Karpas-422 (cell line): ENCODE measurements around the gene CFLAR. TPM values are rescaled to one million over a fixed set of nuclear protein-coding genes. Genes with fewer than 3 reads are reported as not detected.

Source experiments
- DNase-seq: peaks from one replicate; pipeline ENCODE4 v3.0.0-alpha.2; 2015
- H2AFZ ChIP-seq: fragments of 200-600 bp; sonication (generic); 2 replicates; pipeline ENCODE4 v1.6.1; 2014; ENCODE audit warnings: antibody characterized with exemption, low read length, mixed read lengths
- H3K27ac ChIP-seq: fragments of 200-600 bp; sonication (generic); 2 replicates; pipeline ENCODE4 v1.5.1; 2014; ENCODE audit warnings: mild to moderate bottlenecking, low read length, moderate library complexity
- H3K27me3 ChIP-seq: fragments of 200-600 bp; sonication (generic); 2 replicates; pipeline ENCODE4 v1.6.1; 2014; ENCODE audit warnings: low read length, mixed read lengths
- H3K36me3 ChIP-seq: fragments of 200-600 bp; sonication (generic); 2 replicates; pipeline ENCODE4 v1.6.1; 2014; ENCODE audit warnings: low read length, mixed read lengths; ENCODE audit not compliant: insufficient read depth
- H3K4me1 ChIP-seq: fragments of 200-600 bp; sonication (generic); 2 replicates; pipeline ENCODE4 v1.6.1; 2014; ENCODE audit warnings: mild to moderate bottlenecking, low read length, mixed read lengths
- H3K4me2 ChIP-seq: fragments of 200-600 bp; sonication (generic); 2 replicates; pipeline ENCODE4 v1.6.1; 2014; ENCODE audit warnings: low read length, low read depth, mild to moderate bottlenecking; ENCODE audit not compliant: poor library complexity, severe bottlenecking
- H3K4me3 ChIP-seq: fragments of 200-600 bp; sonication (generic); 2 replicates; pipeline ENCODE4 v1.5.1; 2014; ENCODE audit warnings: mild to moderate bottlenecking, antibody characterized with exemption, low read length, mixed read lengths
- H3K79me2 ChIP-seq: fragments of 200-600 bp; sonication (generic); 2 replicates; pipeline ENCODE4 v1.6.1; 2014; ENCODE audit warnings: mild to moderate bottlenecking, low read length, mixed read lengths
- H3K9ac ChIP-seq: fragments of 200-600 bp; sonication (generic); 2 replicates; pipeline ENCODE4 v1.6.0; 2014; ENCODE audit warnings: low read length
- H3K9me2 ChIP-seq: fragments of 200-600 bp; sonication (generic), shearing (Covaris generic); replicated peaks from 2 replicates; pipeline ENCODE4 v1.6.0; 2014; ENCODE audit warnings: mild to moderate bottlenecking, low read length, moderate library complexity; ENCODE audit not compliant: insufficient read depth
- H3K9me3 ChIP-seq: fragments of 300-700, 200-600 bp; sonication (generic); 2 replicates; pipeline ENCODE4 v1.6.1; 2014; ENCODE audit warnings: low read length, mixed read lengths
- H4K20me1 ChIP-seq: fragments of 200-600 bp; sonication (generic); 2 replicates; pipeline ENCODE4 v1.6.1; 2014; ENCODE audit warnings: mild to moderate bottlenecking, antibody characterized with exemption, low read length, low read depth; ENCODE audit not compliant: insufficient read depth
- total RNA-seq: library from RNA; depleted of rRNA; stranded (reverse); fragments of >200 nt; shearing (Covaris generic); gene quantifications from 2 replicates; pipeline ENCODE4 v1.2.3, GENCODE V29; 2014; ENCODE audit warnings: low replicate concordance

CFLAR gene
- total RNA-seq, 1 experiment from 2014 or later, result 63.5 TPM

DNA sequence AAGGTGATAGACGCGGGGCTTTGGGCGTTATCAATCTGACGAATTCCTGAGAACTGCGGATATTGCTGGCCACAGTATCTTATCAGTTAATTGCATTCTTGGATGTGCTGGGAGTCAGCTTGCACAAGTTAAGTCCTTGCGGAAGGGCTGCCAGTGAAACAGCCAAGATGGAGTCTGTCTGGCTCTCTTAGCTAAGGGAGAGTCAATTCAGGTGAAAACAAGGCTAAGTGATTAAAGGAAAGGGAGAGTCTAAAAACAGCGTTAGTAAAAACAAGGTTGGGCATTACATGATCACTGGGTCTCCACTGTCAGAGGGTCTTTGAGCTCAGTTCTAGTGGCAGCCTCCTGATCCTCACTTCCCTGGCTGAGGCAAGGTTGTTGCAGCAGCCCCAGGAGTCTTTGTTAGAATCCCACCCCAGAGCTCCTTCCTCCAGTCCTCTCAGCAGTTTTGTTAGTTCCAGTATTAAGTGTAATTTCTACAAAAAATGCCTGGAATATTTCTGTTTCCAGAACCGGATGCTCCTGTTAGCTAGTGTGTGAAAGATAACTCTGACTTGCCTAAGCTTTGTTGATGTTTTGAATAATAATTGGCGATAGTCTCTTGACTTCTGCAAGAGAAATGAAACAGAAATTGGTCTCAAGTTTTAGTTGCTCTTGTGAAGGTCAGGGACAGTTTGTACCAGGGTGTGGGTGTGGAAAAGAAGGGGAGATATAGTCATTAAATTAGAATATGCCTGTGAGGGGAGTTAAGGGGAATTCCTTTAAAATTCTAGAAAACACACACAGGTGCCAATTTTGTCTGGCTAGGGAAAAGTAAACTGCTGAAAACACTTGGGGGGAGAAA is 10.6 kb downstream of the CFLAR start:
- no peak for DNase-seq
- peaks cover 94% of the 10 kb centered on the region for H3K4me1 ChIP-seq
- H3K4me3 ChIP-seq, result peak overlapping the region; percentile 15; the same call in 1 of the 2 replicates
- H3K9me3 ChIP-seq, result no peaks in the 10 kb centered on the region
- H3K79me2 ChIP-seq, result peaks cover 72% of the 10 kb centered on the region
- H3K9me2 ChIP-seq, result no peaks in the 10 kb centered on the region
- no peaks in the 10 kb centered on the region for H3K27me3 ChIP-seq
- H2AFZ ChIP-seq, result no peak overlapping the region
- peak overlapping the region; percentile 52 for H3K9ac ChIP-seq
- H4K20me1 ChIP-seq, result no peaks in the 10 kb centered on the region
- H3K27ac ChIP-seq, result peak overlapping the region; percentile 98
- no peaks in the 10 kb centered on the region for H3K36me3 ChIP-seq
- H3K4me2 ChIP-seq, result peak overlapping the region; percentile 77

- DNase-seq, result no peak
- H3K9ac ChIP-seq, result peak overlapping the region; percentile 52
Observed at GRCh38 chr2:201127152-201127511, 11.2 kb downstream of the CFLAR start.

GRCh38 chr2:201127570-201127969 is 11.6 kb downstream of the CFLAR start:
- Histone ChIP-seq H2AFZ (no peak overlapping the region), H3K9me2 (no peaks in the 10 kb centered on the region), H3K9ac (peak overlapping the region; percentile 52), H3K79me2 (peaks cover 66% of the 10 kb centered on the region), H3K4me2 (peak overlapping the region; percentile 77), H3K36me3 (no peaks in the 10 kb centered on the region), H3K4me1 (peaks cover 94% of the 10 kb centered on the region), H4K20me1 (no peaks in the 10 kb centered on the region), H3K4me3 (peak overlapping the region; percentile 15; the same call in 1 of the 2 replicates), H3K27me3 (no peaks in the 10 kb centered on the region), H3K27ac (peak overlapping the region; percentile 98), H3K9me3 (no peaks in the 10 kb centered on the region)
- DNase-seq, result no peak

More at GRCh38 chr2:201127152-201127511, 11.2 kb downstream of the CFLAR start:
- Histone ChIP-seq H3K27ac (peak overlapping the region; percentile 98), H3K4me2 (peak overlapping the region; percentile 77), H3K79me2 (peaks cover 70% of the 10 kb centered on the region), H3K4me3 (peak overlapping the region; percentile 15; the same call in 1 of the 2 replicates), H4K20me1 (no peaks in the 10 kb centered on the region), H2AFZ (no peak overlapping the region), H3K27me3 (no peaks in the 10 kb centered on the region), H3K9me3 (no peaks in the 10 kb centered on the region), H3K9me2 (no peaks in the 10 kb centered on the region), H3K4me1 (peaks cover 94% of the 10 kb centered on the region), H3K36me3 (no peaks in the 10 kb centered on the region)

DNA sequence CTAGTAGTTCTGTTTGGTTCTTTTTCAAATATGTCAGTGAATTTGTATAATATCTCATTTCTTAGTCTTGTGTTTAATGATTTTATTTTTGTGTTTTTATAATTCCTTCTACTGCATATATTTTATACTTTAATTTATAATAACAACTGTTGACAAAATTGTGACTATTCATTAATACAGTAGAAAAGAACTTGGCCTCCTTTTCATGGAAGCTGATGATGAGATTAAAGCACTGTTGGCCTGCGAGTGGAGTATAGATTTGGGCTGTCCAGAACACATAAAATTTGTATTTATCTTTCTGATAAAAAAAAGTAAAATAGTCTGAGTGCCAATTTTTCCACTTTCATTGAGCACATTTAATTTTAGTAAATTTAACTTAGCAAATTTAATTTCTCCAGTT is 12.1 kb downstream of the CFLAR start:
- H3K4me3 ChIP-seq, result no peak overlapping the region
- H4K20me1 ChIP-seq, result no peaks in the 10 kb centered on the region
- no peaks in the 10 kb centered on the region for H3K27me3 ChIP-seq
- peaks cover 64% of the 10 kb centered on the region for H3K79me2 ChIP-seq
- peak overlapping the region; percentile 77 for H3K4me2 ChIP-seq
- peaks cover 94% of the 10 kb centered on the region for H3K4me1 ChIP-seq
- no peaks in the 10 kb centered on the region for H3K9me3 ChIP-seq
- no peak for DNase-seq
- H3K27ac ChIP-seq, result peak overlapping the region; percentile 98
- 0 out of 2 replicates have a peak, but pooled peaks cover 2% of the 10 kb centered on the region for H3K36me3 ChIP-seq
- H2AFZ ChIP-seq, result no peak overlapping the region
- no peaks in the 10 kb centered on the region for H3K9me2 ChIP-seq
- H3K9ac ChIP-seq, result no peak overlapping the region

DNA sequence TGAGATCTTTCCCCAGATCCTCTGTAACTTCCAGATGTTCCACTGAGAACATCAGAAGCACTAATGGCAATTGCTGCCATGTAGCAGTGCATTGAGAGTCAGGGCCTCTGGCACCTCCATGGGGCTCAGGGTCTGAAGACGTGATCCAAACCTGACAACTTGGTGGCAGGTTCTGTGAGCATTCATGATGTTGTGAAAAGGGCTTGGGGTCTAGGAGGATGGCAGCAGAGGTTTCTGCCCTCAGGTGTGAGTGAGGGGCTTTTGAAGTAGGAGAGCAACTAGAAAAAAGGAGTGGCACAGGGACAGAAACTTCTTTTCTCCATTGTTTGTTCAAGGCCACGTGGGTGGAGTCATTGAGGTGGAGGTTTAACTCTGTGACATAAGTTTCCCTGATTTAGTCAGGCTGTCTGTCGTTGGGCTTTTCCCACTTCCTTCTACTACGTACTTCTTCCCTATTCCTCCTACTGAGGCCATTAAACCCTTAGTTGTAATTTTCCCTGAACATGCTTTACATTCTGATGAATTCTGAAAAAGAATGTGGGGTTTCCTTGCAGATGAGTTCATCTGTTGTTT is 13.1 kb downstream of the CFLAR start:
- peak overlapping the region; percentile 15; the same call in 1 of the 2 replicates for H3K9ac ChIP-seq
- peak overlapping the region; percentile 98 for H3K27ac ChIP-seq
- H2AFZ ChIP-seq, result peak overlapping the region; percentile 24; the same call in 1 of the 2 replicates
- H3K9me3 ChIP-seq, result no peaks in the 10 kb centered on the region
- H3K9me2 ChIP-seq, result no peaks in the 10 kb centered on the region
- no peak for DNase-seq
- H3K27me3 ChIP-seq, result no peaks in the 10 kb centered on the region
- H3K79me2 ChIP-seq, result peaks cover 67% of the 10 kb centered on the region
- H3K4me3 ChIP-seq, result no peak overlapping the region
- peaks cover 88% of the 10 kb centered on the region for H3K4me1 ChIP-seq
- H4K20me1 ChIP-seq, result no peaks in the 10 kb centered on the region
- H3K36me3 ChIP-seq, result 0 out of 2 replicates have a peak, but pooled peaks cover 5% of the 10 kb centered on the region
- peak overlapping the region; percentile 17 for H3K4me2 ChIP-seq

DNA sequence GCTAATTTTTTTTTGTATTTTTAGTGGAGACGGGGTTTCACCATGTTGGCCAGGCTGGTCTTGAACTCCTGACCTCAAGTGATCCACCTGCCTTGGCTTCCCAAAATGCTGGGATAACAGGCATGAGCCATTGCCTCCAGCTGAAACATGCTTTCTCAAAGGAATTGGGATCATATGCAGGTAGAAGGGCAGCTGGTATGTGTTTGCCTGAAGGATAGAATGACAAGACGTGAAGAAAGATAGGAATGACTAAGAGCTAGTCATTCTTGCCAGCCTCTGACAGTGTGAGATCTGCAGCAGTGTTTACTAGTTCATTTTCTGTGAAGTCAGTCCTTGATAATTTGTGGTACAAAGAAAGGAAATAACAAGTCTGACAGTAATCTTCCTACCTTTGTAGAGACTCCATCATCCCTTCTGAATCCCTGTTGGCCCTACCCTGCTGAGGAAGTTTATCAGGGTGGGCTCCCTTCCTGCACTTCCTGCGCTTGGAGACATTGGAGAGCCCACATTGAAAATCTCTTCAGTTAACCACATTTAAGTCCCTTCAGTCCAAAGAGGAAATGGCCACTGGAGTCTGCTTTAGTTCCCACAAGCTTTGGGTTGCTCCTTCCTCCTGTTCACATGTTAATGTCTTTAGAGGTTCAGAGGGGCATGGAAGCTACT is 14.7 kb downstream of the CFLAR start:
- H3K79me2 ChIP-seq, result peaks cover 56% of the 10 kb centered on the region
- 0 out of 2 replicates have a peak, but pooled peaks cover 8% of the 10 kb centered on the region for H3K36me3 ChIP-seq
- no peaks in the 10 kb centered on the region for H3K27me3 ChIP-seq
- no peak for DNase-seq
- peak overlapping the region; percentile 49; the same call in 1 of the 2 replicates for H2AFZ ChIP-seq
- peak overlapping the region; percentile 21 for H3K4me2 ChIP-seq
- no peaks in the 10 kb centered on the region for H3K9me2 ChIP-seq
- no peaks in the 10 kb centered on the region for H3K9me3 ChIP-seq
- no peak overlapping the region for H3K4me3 ChIP-seq
- H3K9ac ChIP-seq, result peak overlapping the region; percentile 22; the same call in 1 of the 2 replicates
- H3K27ac ChIP-seq, result peak overlapping the region; percentile 61
- peaks cover 83% of the 10 kb centered on the region for H3K4me1 ChIP-seq
- H4K20me1 ChIP-seq, result no peaks in the 10 kb centered on the region

DNA sequence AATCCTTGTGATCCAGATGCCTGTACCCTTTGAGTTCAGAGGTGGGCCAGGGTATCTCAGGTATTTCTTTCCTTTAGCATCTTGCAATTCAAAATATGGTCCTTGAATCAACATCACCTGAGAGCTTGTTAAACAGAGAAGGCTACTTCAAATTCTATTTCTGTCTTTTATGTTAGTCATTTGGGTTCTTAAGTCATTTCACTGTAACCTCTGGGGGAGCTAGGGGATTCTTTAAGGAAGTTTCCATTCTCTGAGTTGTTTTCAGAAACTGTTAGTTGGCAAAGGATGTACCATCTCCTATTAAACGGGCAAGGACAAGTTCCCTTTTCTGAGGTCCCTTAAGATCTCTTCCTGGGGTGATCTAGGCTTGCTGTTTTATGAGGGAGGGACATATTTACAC is 16.6 kb downstream of the CFLAR start:
- H3K4me2 ChIP-seq, result peak overlapping the region; percentile 32
- peak; percentile 70 for DNase-seq
- peaks cover 11% of the 10 kb centered on the region; the same call in 1 of the 2 replicates for H3K36me3 ChIP-seq
- no peak overlapping the region for H3K9ac ChIP-seq
- no peak overlapping the region for H2AFZ ChIP-seq
- H3K27me3 ChIP-seq, result no peaks in the 10 kb centered on the region
- peak overlapping the region; percentile 61 for H3K27ac ChIP-seq
- no peak overlapping the region for H3K4me3 ChIP-seq
- H3K4me1 ChIP-seq, result peaks cover 71% of the 10 kb centered on the region
- H3K9me2 ChIP-seq, result no peaks in the 10 kb centered on the region
- H4K20me1 ChIP-seq, result no peaks in the 10 kb centered on the region
- peaks cover 40% of the 10 kb centered on the region for H3K79me2 ChIP-seq
- no peaks in the 10 kb centered on the region for H3K9me3 ChIP-seq
